ENCODE results near the gene CACNA1G. TPM values are rescaled to one million over a fixed set of nuclear protein-coding genes. Genes with fewer than 3 reads are reported as not detected.

Gene CACNA1G
- total RNA-seq, 1 donor from 2014 or later: not detected

- intact Hi-C loops (cut with micrococcal nuclease): no loop called here
Measured at GRCh38 chr17:50564916-50565315, 4.4 kb downstream of the CACNA1G start.

DNA sequence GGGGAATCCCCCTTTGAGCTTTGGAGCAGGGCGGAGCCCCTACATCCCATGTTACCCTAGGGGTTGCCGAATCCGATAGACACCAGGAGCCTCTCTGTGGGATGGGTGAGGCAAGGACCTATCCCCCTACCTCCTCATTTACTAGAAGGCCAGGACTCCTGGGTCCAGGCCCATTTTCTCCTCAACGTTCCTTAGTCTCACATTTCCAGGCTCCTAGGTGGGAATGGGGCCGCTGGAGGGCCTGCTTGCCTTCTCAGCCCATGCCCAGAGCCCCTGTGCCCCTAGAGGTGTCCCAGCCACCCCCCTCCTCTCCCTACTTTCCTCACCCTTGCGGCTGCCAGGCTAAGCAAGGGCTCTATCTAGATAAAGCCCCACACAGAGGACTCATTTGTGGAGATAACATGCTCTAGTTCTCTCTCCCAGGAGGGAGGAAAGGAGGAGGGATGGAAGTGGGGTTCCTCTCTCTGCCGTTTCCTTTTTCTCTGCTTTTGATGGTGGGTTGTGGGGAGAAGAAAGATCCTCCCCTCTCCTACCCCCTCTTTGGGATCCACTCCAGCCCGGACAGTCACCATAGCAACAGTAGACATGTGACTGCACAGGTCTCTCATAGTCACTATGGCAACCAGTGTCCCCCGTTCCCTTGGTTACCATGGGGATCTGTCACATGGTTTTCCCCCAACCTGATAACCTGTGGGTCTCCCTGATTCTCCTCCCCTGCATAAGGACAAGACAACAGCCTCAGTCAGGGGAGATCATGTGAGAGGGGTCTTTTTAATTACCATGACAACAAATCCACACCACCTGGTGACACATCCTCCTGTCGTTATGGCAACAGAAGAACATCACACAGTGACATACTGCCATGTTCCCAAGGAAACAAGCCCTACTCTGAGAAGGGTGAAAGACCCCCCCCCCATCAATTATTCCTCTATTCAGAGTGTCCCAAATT lies 5.2 kb downstream of the CACNA1G start:
- intact Hi-C loops (cut with micrococcal nuclease): no loop called here

- intact Hi-C loops (cut with micrococcal nuclease): no loop called here
Measured at GRCh38 chr17:50566886-50567285, 6.4 kb downstream of the CACNA1G start.

DNA sequence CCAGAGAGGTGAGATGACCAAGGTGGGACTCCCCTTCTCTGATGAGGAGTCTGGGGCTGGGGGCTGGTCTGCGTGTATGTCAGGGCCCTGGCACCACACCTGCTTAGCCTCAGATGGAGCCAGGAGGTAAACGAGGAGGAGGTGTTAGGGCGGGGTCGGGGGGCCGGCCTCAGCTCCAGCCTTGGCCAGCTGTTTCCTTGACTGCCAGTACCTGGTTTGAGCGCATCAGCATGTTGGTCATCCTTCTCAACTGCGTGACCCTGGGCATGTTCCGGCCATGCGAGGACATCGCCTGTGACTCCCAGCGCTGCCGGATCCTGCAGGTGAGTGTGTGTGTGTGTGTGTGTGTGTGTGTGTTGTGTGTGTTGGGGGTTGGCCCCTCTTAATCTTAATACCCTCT lies 8.1 kb downstream of the CACNA1G start:
- intact Hi-C loops (cut with micrococcal nuclease): no loop called here

DNA sequence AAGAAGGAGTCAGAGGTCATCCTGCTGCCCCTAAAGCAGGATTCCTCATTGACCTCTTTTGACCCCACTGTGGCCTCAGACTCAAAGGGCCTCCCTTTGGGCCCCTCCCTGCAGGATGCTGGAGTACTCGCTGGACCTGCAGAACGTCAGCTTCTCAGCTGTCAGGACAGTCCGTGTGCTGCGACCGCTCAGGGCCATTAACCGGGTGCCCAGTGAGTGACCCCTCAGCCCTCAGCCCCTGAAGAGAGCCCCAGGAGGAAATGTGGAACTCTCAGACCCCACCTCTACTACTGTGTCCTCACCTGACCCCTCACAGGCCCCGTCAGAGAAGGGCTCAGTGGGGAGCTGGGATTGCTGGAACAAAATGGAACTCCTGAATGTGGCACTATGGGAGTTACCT lies 9.1 kb downstream of the CACNA1G start:
- intact Hi-C loops (cut with micrococcal nuclease): no loop called here

DNA sequence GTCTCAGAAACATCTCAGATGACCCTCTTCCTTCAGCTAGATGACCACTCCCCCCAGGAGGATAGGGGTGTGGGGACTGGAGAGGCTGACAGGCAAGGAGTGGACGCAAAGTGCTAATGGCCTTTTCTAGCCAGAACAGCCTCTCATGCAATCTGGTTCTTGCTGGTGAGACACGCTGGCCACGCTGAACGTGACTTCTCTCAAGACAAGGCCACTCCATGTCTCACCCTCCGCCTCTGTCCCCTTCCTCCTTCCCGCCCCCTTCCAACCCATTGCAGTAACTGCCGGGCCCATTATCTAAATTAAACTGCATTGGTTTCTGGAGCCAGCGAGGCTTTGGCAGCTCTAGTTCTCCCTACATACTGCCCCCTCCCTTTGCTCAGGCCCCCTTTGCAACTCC lies 9.5 kb downstream of the CACNA1G start:
- intact Hi-C loops (cut with micrococcal nuclease): no loop called here

DNA sequence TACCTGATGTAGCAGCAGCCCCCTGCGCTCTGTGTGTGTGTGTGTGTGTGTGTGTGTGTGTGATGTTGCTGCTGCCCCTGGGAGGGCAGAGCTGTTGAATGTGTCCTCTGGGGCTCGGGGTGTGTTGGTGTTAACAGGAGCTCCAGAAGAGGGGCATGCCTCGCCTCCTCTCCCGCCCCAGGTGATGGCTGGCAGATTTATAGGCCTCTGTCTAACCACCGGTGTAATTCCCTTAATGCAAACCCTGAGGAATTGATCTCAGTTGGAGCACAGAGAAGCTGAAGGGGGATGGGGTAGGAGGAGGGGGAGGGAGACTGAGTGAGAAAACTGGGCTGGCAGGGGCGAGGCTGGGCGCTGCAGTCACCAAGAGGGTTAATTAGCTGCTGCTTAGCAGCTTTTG lies 10.0 kb downstream of the CACNA1G start:
- intact Hi-C loops (cut with micrococcal nuclease): no loop called here

DNA sequence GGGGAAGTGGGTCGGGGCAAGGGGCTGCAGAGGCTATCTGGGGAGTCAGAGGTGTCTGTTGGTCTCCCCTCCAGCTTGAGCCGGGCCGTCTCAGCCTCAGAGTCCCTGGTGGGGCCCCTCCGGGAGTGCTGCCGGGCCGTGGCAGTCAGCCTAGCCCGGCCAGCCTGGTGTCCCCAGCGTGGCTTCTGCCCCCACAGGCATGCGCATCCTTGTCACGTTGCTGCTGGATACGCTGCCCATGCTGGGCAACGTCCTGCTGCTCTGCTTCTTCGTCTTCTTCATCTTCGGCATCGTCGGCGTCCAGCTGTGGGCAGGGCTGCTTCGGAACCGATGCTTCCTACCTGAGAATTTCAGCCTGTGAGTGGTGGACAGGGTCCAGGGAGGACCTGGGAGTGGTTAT lies 11.2 kb downstream of the CACNA1G start:
- intact Hi-C loops (cut with micrococcal nuclease): no loop called here

DNA sequence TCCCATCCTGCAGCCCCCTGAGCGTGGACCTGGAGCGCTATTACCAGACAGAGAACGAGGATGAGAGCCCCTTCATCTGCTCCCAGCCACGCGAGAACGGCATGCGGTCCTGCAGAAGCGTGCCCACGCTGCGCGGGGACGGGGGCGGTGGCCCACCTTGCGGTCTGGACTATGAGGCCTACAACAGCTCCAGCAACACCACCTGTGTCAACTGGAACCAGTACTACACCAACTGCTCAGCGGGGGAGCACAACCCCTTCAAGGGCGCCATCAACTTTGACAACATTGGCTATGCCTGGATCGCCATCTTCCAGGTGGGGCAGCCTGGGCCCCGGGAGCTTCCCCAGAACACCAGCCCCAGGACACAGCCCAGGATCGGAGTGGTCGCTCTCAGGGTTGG lies 12.0 kb downstream of the CACNA1G start:
- intact Hi-C loops (cut with micrococcal nuclease): no loop called here

DNA sequence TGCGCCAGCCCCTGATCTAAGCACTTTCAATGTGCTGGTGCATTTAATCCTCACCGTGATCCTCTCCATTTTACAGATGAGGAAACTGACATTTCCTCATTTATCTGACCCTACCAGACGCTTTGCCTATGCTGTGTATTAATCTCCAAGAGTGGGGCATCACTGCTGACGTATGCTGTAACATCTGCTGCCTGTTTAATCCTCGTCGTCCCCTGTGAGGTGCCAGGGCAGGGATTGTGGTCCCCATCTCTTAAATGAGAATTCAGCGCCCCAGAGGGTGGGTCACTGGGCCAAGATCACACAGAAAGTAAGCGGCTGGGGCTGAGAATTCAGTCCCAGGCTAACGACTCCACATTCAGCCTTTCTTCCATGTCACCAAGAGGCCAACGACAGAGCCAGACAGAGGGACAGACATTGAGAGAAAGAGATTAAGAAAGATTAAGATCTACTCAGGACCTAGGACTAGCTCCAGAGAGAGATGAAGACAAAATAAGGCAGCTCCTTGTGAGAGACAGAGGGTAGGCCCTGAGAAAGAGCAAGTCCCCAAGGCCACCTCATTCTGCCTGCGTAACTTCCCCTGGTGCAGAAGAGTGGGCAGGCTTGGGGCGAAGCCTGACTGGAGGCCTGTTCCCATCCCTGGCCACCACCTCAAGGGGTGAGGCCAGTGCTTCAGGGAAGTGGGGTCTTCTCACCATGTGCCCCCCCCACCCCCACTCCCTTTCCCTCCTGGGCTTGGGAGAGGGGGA lies 13.5 kb downstream of the CACNA1G start:
- intact Hi-C loops (cut with micrococcal nuclease): no loop called here

DNA sequence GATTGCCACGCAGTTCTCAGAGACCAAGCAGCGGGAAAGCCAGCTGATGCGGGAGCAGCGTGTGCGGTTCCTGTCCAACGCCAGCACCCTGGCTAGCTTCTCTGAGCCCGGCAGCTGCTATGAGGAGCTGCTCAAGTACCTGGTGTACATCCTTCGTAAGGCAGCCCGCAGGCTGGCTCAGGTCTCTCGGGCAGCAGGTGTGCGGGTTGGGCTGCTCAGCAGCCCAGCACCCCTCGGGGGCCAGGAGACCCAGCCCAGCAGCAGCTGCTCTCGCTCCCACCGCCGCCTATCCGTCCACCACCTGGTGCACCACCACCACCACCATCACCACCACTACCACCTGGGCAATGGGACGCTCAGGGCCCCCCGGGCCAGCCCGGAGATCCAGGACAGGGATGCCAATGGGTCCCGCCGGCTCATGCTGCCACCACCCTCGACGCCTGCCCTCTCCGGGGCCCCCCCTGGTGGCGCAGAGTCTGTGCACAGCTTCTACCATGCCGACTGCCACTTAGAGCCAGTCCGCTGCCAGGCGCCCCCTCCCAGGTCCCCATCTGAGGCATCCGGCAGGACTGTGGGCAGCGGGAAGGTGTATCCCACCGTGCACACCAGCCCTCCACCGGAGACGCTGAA lies 15.2 kb downstream of the CACNA1G start:
- intact Hi-C loops (cut with micrococcal nuclease): no loop called here

- intact Hi-C loops (cut with micrococcal nuclease): no loop called here
Measured at GRCh38 chr17:50576864-50577263, 16.3 kb downstream of the CACNA1G start.

DNA sequence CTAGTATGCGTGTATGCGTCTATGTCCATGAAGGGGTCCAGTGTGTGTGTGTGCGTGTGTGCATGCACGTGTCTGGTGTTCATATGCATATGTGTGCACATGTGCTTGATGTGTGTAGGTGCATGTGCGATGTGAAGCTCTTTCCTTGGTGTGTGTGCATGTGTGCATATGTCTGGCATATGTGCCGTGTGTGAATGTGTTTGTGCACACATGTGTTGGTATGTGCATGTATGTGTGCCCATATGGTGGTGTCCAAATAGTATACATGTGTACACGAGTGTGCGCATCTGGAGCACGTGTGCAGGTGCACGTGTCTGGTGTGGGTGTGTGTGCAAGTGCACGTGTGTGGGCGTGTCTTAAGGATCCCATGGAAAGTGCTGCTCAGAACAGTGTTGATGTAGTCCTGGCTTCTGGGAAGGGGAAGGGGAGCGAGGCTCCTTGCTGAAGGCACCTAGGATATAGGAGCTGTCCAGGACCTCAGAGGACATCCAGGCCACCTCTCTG lies 17.0 kb downstream of the CACNA1G start:
- intact Hi-C loops (cut with micrococcal nuclease): no loop called here

DNA sequence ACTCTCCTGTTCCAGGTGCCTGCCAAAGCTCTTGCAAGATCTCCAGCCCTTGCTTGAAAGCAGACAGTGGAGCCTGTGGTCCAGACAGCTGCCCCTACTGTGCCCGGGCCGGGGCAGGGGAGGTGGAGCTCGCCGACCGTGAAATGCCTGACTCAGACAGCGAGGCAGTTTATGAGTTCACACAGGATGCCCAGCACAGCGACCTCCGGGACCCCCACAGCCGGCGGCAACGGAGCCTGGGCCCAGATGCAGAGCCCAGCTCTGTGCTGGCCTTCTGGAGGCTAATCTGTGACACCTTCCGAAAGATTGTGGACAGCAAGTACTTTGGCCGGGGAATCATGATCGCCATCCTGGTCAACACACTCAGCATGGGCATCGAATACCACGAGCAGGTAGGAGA lies 17.7 kb downstream of the CACNA1G start:
- intact Hi-C loops (cut with micrococcal nuclease): no loop called here

GRCh38 chr17:50579399-50579798 lies 18.9 kb downstream of the CACNA1G start:
- intact Hi-C loops (cut with micrococcal nuclease): no loop called here

DNA sequence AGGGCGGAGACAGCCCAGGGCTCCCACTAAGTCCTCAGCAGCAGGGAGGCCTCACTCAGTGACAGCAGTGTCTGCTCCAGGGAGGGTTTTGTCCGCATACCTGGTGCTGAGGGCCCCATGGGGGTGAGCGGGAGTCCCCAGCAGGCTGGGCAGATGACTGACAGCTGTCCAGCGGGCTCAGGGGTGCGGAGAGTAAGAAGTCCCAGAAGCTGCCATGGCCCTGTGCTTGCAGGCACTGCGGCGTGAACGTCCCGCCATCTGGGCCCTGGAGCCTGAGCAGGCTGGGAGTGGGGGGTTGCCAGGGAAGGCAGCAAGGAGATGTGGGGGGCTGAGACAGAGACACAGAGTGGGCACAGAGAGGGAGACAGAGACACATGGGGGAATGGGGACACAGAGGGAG lies 20.1 kb downstream of the CACNA1G start:
- intact Hi-C loops (cut with micrococcal nuclease): no loop called here

DNA sequence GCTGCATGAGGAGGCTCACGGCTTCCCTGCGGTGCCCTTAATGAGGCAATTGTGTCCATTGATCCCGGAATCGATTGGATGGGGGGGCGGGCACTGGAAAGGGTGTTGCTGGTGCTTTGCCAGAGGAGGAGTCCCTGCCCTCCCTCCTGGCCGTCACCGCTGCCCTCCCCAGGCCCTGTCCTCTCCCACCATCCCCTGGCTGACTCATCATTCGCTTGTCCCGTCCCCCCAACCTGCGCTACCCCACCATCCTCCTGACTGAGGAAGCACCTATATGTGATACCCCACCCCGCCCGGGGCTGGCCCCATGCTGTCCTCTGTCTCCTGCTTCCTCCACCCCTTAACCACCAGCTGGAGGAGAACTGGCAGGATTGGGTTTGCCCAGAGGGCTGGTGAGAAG lies 20.8 kb downstream of the CACNA1G start:
- intact Hi-C loops (cut with micrococcal nuclease): no loop called here

- intact Hi-C loops (cut with micrococcal nuclease): no loop called here
Measured at GRCh38 chr17:50582741-50583140, 22.2 kb downstream of the CACNA1G start.

DNA sequence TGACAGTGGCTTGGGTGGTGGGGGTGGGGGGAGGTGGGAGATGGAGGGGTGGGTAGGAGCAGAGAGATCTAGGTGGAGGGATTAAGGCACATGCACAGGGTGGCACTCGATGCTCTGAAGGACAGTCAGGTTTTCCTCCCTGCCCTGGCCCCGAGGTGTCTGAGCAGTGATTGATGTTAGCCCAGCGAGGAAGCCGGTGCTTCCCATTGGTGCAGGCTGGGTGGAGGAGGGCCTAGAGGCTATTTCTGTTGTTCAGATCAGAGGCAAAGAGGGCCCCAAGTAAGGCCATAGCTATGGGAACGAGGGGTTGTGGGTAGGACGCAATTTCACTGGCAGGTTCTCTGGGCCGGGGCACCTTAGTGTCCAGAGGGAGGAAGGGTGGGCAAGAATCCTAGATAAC lies 23.1 kb downstream of the CACNA1G start:
- intact Hi-C loops (cut with micrococcal nuclease): no loop called here

- intact Hi-C loops (cut with micrococcal nuclease): no loop called here
Measured at GRCh38 chr17:50584116-50584515, 23.6 kb downstream of the CACNA1G start.

- intact Hi-C loops (cut with micrococcal nuclease): no loop called here
Measured at GRCh38 chr17:50584749-50585148, 24.2 kb downstream of the CACNA1G start.

GRCh38 chr17:50585346-50585745 lies 24.8 kb downstream of the CACNA1G start:
- intact Hi-C loops (cut with micrococcal nuclease): no loop called here

Measured in T-helper 2 cell treated with Interferon-gamma antibody and Interleukin-4, amounts not matched to agents 100 ng/mL and 5 ng/mL, for 36 hours (primary cell).